A673 (cell line): ENCODE data around the gene QRICH2.

Experiments
- EZH2 ChIP-seq: fragments of 200-600 bp; sonication (generic); IDR thresholded peaks from 2 replicates; pipeline ENCODE4 v1.6.1; 2017; ENCODE audit warnings: borderline replicate concordance, low read depth, mild to moderate bottlenecking, mixed read lengths, antibody characterized with exemption, low read length; ENCODE audit not compliant: poor library complexity, severe bottlenecking
- TF ChIP-seq, protein P1 (sequence below): fragments of 300-800, 200-600 bp; sonication (generic); conservative IDR thresholded peaks from 2 replicates; pipeline ENCODE4 v1.5.1; 2017; ENCODE audit warnings: low read depth, mild to moderate bottlenecking, antibody characterized with exemption, low read length, moderate library complexity, mixed read lengths

- TF ChIP-seq EZH2: no peak
- TF ChIP-seq, protein P1, sequence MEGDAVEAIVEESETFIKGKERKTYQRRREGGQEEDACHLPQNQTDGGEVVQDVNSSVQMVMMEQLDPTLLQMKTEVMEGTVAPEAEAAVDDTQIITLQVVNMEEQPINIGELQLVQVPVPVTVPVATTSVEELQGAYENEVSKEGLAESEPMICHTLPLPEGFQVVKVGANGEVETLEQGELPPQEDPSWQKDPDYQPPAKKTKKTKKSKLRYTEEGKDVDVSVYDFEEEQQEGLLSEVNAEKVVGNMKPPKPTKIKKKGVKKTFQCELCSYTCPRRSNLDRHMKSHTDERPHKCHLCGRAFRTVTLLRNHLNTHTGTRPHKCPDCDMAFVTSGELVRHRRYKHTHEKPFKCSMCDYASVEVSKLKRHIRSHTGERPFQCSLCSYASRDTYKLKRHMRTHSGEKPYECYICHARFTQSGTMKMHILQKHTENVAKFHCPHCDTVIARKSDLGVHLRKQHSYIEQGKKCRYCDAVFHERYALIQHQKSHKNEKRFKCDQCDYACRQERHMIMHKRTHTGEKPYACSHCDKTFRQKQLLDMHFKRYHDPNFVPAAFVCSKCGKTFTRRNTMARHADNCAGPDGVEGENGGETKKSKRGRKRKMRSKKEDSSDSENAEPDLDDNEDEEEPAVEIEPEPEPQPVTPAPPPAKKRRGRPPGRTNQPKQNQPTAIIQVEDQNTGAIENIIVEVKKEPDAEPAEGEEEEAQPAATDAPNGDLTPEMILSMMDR: no peak
These were observed 35.3 kb downstream of the QRICH2 start for GRCh38 chr17:76272541-76273444.
